Spleen (tissue), 7 donors: ENCODE data around the gene MYO16.

Experiments
- CTCF ChIP-seq, 11 experiments: fragments of 200-600 bp in 7 of 11; fragments of 450-650 bp in 4 of 11; sonication (generic) in 4 of 11; IDR thresholded peaks in 8 of 11; conservative IDR thresholded peaks in 3 of 11; 1 replicate in 7 of 11; 2 replicates in 4 of 11; pipeline versions ENCODE4 v1.4.0 to v1.8.0; 2016 to 2021; ENCODE audit warnings: antibody characterized with exemption in 11 of 11, inconsistent platforms in 4 of 11, mild to moderate bottlenecking in 1 of 11
- POLR2A ChIP-seq, 3 donors: fragments of 450-650 bp; IDR thresholded peaks; one replicate each; pipeline ENCODE4 v1.5.1; 2017; ENCODE audit warnings: antibody characterized with exemption in 3 of 3, mild to moderate bottlenecking in 1 of 3
- POLR2AphosphoS5 ChIP-seq, 3 donors: sonication (generic); formaldehyde crosslinking; IDR thresholded peaks; one replicate each; pipeline ENCODE4 v1.5.1; 2017; ENCODE audit warnings: antibody characterized with exemption in 3 of 3
- donor health status: DM: no; HTN: no; CAD: no; lungs with moderate emphysema.
- donor health status: DM: no; HTN: no; CAD: no.
- donor health status: DM: no; HTN: no; CAD: no.

- TF ChIP-seq CTCF (IDR thresholded peaks at IDR 0.05 in 8 of 11, conservative IDR thresholded peaks at IDR 0.05 in 3 of 11) (no peak), POLR2AphosphoS5 (IDR thresholded peaks at IDR 0.05) (no peak), POLR2A (IDR thresholded peaks at IDR 0.05) (no peak)
Measured at GRCh38 chr13:109146393-109146792, 517.0 kb downstream of the MYO16 start.
